MCF 10A (cell line): ENCODE results near the gene GULP1. TPM values are rescaled to one million over a fixed set of nuclear protein-coding genes. Genes with fewer than 3 reads are reported as not detected.

Source experiments
- BruUV-seq: library from RNA; stranded (reverse); fragments of 400-500 nt; replicated peaks from 2 replicates; lab custom pipeline; 2021; lab: Mats Ljungman, UMichigan
- CTCF ChIA-PET: fragments of 300-600 bp; sonication (Branson Sonifier 250); formaldehyde crosslinking; extraction: SDS; loops from one replicate; lab custom pipeline; 2021; ENCODE audit warnings: antibody characterized with exemption, inconsistent platforms; lab: Yijun Ruan, JAX
- POLR2A ChIA-PET: fragments of 300-600, 350-650 bp; sonication (Branson Sonifier 250); formaldehyde crosslinking; extraction: SDS; loops from one replicate; lab custom pipeline; 2020; ENCODE audit warnings: antibody characterized with exemption, inconsistent platforms; lab: Yijun Ruan, JAX
- DNase-seq: peaks from one replicate; pipeline ENCODE4 v3.0.0-alpha.2; 2018; ENCODE audit not compliant: unreplicated experiment
- H3K27ac Mint-ChIP-seq: one replicate; pipeline ENCODE4 v1.8.0; 2022; ENCODE audit warnings: mild to moderate bottlenecking, low read depth, mixed read lengths; ENCODE audit not compliant: unreplicated experiment
- H3K27me3 Mint-ChIP-seq: one replicate; pipeline ENCODE4 v1.8.0; 2022; ENCODE audit warnings: mixed read lengths; ENCODE audit not compliant: insufficient read depth, unreplicated experiment
- H3K36me3 Mint-ChIP-seq: one replicate; pipeline ENCODE4 v1.8.0; 2022; ENCODE audit warnings: mild to moderate bottlenecking, moderate library complexity, mixed read lengths; ENCODE audit not compliant: insufficient read depth, unreplicated experiment
- H3K4me1 Mint-ChIP-seq: one replicate; pipeline ENCODE4 v1.8.0; 2022; ENCODE audit warnings: mixed read lengths; ENCODE audit not compliant: insufficient read depth, unreplicated experiment
- H3K4me3 Mint-ChIP-seq: one replicate; pipeline ENCODE4 v1.8.0; 2022; ENCODE audit warnings: mild to moderate bottlenecking, moderate library complexity, mixed read lengths; ENCODE audit not compliant: unreplicated experiment
- H3K9me3 Mint-ChIP-seq: one replicate; pipeline ENCODE4 v1.8.0; 2022; ENCODE audit warnings: mixed read lengths; ENCODE audit not compliant: unreplicated experiment
- CTCF ChIP-seq: fragments of 200-600 bp; IDR thresholded peaks from one replicate; pipeline ENCODE4 v1.8.0; 2022; ENCODE audit warnings: antibody characterized with exemption, mild to moderate bottlenecking; ENCODE audit not compliant: unreplicated experiment
- intact Hi-C: fragments of 100-400 bp; cut with micrococcal nuclease; formaldehyde crosslinking; loops from 2 replicates; pipeline ENCODE4 v1.14.1; 2022
- total RNA-seq: library from RNA; stranded (reverse); gene quantifications from 2 replicates; pipeline ENCODE4 v1.2.3, GENCODE V29; 2022

The GULP1 gene
- total RNA-seq, 1 experiment from 2014 or later: 4.2 TPM

GRCh38 chr2:188561473-188561979, 269.9 kb downstream of the GULP1 start:
- H3K4me1 Mint-ChIP-seq: no peaks in the 10 kb centered on the region
- H3K4me3 Mint-ChIP-seq: no peak overlapping the region
- no peaks in the 10 kb centered on the region for H3K27me3 Mint-ChIP-seq
- no peak for DNase-seq
- POLR2A ChIA-PET: interaction anchor here (0.8 kb wide), 1 partner anchor 50 kb away, joined by 4 read pairs; no protein-coding TSS in a partner anchor
- H3K27ac Mint-ChIP-seq: no peak overlapping the region
- no TSS peak for BruUV-seq
- no peak for TF ChIP-seq CTCF
- no peaks in the 10 kb centered on the region for H3K9me3 Mint-ChIP-seq
- intact Hi-C loops: no loop called here
- H3K36me3 Mint-ChIP-seq: no peaks in the 10 kb centered on the region
- CTCF ChIA-PET: interaction anchor here (0.6 kb wide), 1 partner anchor 535 kb away, joined by 4 read pairs; no protein-coding TSS in a partner anchor

GRCh38 chr2:188569431-188570165, 277.9 kb downstream of the GULP1 start:
- POLR2A ChIA-PET: no interaction called here
- intact Hi-C loops: no loop called here
- Mint-ChIP-seq H3K4me1 (no peaks in the 10 kb centered on the region), H3K36me3 (no peaks in the 10 kb centered on the region), H3K9me3 (no peaks in the 10 kb centered on the region), H3K4me3 (no peak overlapping the region), H3K27ac (no peak overlapping the region), H3K27me3 (no peaks in the 10 kb centered on the region)
- DNase-seq: no peak
- CTCF ChIA-PET: no interaction called here
- BruUV-seq: no TSS peak
- TF ChIP-seq CTCF: no peak

GRCh38 chr2:188570370-188570769, 278.7 kb downstream of the GULP1 start:
- Mint-ChIP-seq H3K9me3 (no peaks in the 10 kb centered on the region), H3K36me3 (no peaks in the 10 kb centered on the region), H3K4me1 (no peaks in the 10 kb centered on the region), H3K27ac (no peak overlapping the region), H3K27me3 (no peaks in the 10 kb centered on the region), H3K4me3 (no peak overlapping the region)
- no peak for DNase-seq
- no peak for TF ChIP-seq CTCF
- ChIA-PET CTCF (no interaction called here), POLR2A (no interaction called here)
- no TSS peak for BruUV-seq
- intact Hi-C loops: no loop called here

- ChIA-PET POLR2A (no interaction called here), CTCF (interaction anchor here (0.5 to 0.6 kb wide), 3 partner anchors 18 to 412 kb away, joined by 3 to 4 read pairs (median 3); no protein-coding TSS in a partner anchor)
- H3K4me1 Mint-ChIP-seq: no peaks in the 10 kb centered on the region
- no peak for TF ChIP-seq CTCF
- no peak overlapping the region for H3K27ac Mint-ChIP-seq
- no peaks in the 10 kb centered on the region for H3K9me3 Mint-ChIP-seq
- intact Hi-C loops: no loop called here
- BruUV-seq: no TSS peak
- H3K36me3 Mint-ChIP-seq: no peaks in the 10 kb centered on the region
- H3K4me3 Mint-ChIP-seq: no peak overlapping the region
- no peak for DNase-seq
- no peaks in the 10 kb centered on the region for H3K27me3 Mint-ChIP-seq
Observed at GRCh38 chr2:188571543-188572303, 280.0 kb downstream of the GULP1 start.
